GM12873 (cell line): ENCODE data around the gene ST14.

Experiments used
- TF ChIP-seq, protein P1 (sequence below): IDR thresholded peaks from 2 replicates; pipeline ENCODE4 v1.5.1; 2012; ENCODE audit warnings: low read depth, mild to moderate bottlenecking, moderate library complexity, low read length, control low read depth; ENCODE audit not compliant: insufficient read depth; ENCODE audit errors: missing control alignments

The ST14 gene

DNA sequence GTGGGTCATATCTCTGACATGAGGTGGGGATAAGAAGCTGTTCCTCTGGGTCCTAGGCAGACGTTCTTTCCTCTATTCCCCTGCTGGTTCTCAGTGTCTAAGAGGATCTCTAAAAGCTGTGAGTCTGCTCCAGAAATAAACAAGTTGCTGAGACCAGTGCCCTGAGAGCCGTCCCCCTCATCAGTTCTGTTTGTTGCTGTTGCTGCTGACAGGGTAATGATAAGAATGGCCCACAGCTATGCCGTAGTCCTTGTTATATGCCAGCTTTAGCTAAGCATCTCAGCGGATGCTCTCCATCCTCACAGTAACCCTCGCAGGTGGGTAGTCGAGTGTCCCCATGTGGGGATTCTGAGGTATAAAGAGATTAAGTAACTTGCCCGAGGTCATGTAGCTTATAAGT is 23.5 kb upstream of the ST14 start:
- TF ChIP-seq, protein P1, sequence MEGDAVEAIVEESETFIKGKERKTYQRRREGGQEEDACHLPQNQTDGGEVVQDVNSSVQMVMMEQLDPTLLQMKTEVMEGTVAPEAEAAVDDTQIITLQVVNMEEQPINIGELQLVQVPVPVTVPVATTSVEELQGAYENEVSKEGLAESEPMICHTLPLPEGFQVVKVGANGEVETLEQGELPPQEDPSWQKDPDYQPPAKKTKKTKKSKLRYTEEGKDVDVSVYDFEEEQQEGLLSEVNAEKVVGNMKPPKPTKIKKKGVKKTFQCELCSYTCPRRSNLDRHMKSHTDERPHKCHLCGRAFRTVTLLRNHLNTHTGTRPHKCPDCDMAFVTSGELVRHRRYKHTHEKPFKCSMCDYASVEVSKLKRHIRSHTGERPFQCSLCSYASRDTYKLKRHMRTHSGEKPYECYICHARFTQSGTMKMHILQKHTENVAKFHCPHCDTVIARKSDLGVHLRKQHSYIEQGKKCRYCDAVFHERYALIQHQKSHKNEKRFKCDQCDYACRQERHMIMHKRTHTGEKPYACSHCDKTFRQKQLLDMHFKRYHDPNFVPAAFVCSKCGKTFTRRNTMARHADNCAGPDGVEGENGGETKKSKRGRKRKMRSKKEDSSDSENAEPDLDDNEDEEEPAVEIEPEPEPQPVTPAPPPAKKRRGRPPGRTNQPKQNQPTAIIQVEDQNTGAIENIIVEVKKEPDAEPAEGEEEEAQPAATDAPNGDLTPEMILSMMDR, result no peak

DNA sequence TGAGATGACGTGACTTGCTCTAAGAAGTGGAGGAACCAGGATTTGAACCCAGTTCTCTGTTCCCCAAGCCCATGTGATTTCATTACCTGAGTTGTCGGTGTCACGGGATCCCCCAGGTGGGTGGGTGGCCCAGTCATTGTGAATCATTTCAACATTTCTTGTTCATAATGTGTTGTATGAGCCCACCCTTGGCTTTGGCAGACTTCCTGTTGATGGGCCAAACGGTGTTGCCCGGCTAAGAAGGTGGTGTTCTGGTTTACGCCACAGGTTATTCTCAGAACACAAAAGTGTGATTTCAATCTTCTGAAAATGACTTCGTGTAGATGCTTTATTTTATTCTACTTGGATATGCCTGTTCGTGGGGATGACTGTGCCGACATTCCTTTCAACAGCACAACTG is 21.6 kb upstream of the ST14 start:
- TF ChIP-seq, protein P1, result no peak

DNA sequence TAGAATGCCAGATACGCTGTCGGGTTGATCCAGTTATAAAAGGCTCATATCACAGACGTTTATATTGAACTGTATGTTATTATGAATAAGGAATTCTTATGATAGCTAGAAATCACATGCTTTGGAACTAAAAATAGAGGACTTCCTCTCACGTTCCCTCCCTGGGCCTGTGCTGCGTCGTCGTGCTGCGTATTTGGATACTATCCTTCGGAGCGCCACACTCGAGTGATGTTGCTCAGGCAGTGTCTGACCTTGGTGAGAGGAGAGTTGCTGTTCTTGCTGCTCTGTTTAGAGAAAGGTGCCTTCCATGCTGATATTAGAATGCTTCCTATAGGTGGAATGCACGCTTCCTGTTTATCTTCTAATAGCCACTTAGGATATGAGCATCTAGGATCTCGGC is 20.2 kb upstream of the ST14 start:
- TF ChIP-seq, protein P1, result no peak

DNA sequence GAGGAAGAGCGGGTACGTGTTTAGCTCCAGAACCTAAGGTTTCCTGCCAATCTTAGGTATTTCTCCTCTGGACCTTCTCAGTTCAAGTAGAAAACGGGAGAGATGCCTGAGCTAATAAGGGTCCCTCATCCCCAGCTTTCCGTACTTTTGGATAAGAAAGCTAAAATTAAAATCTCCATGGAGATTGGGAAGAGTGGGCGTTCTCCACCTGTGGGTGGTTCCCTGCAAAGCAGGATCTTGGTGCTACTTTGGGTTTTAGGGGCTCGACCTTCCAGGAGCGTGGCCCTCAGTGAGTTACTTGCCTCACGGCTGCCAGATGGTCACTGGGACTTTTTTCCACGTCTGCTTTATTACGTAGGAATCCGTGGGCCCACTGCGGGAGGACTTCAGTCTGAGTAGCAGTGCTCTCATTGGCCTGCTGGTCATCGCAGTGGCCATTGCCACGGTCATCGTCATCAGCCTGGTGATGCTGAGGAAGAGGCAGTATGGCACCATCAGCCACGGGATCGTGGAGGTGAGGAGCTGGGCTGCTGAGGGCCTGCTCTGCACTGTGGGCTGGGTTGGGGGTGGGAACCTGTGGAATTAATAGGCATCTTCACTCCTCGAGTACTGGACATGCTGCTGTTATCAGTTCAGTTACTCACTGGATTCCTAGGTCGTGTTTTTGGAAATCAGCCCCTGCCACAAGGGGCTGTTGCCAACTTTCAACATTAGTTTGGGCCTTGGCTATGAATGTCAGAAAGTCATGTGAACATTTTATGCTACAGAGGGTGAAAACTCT is 17.8 kb upstream of the ST14 start:
- TF ChIP-seq, protein P1, result no peak

DNA sequence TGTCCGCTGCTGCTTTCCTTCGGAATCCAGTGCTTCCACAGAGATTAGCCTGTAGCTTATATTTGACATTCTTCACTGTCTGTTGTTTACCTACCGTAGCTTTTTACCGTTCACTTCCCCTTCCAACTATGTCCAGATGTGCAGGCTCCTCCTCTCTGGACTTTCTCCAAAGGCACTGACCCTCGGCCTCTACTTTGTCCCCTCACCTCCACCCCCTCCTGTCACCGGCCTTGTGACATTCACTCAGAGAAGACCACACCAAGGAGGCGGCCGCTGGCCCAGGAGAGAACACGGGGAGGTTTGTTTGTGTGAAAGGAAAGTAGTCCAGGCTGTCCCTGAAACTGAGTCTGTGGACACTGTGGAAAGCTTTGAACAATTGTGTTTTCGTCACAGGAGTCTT is 15.4 kb upstream of the ST14 start:
- TF ChIP-seq, protein P1, result no peak

DNA sequence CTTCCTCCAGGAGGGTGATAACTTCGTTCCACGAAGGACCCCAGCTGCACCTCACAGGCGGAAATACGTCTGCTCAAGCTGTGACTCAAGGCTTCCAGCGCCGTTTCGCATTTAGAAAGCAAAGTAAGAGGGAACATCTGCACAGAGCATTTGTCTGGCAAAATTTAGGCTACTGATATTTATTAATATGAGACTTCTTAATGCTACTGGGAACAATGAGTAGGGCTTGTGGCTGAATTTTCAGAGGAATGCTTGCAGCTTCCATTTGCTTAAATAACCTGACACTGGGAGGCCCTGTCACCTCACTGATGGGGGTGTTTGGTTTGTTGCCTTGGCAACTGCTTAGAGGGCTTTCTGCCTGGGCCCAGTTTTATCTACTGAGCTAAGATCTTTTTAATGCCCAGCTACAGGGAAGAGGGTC is 14.7 kb upstream of the ST14 start:
- TF ChIP-seq, protein P1, result no peak

DNA sequence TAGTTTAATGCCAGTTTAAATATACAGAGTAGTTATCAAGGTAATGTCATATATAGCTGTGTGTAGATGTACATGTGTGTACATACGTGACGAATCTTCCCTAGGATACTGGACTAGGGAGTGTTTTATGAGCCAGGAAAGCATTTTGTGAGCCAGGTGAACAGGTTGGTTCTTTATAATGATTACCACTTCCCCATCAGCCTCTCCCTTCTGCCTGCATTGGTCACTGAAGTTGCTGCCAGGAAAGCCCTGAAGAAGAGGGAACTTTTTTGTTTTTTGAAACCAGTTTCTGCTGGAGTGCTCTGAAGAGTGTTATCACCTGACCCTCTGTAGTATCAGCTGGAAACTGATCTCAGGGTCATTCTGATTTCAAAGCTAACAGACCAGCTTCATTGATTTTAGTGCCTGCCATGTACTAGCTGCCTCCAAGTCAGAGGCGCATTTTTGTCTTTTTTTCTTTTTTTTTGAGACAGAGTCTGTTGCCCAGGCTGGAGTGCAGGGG is 14.2 kb upstream of the ST14 start:
- TF ChIP-seq, protein P1, result no peak
